GM18858 (cell line): ENCODE results near the gene PTPRN2.
"Not testable (repeated sequence)": the region's sequence is repeated elsewhere in the genome, so short reads cannot be mapped to it uniquely, and the experiment has no call there.

Source experiments
- ATAC-seq: cut with Tn5 transposase; IDR thresholded peaks from one replicate; pipeline ENCODE4 v1.9.1; 2021; ENCODE audit not compliant: unreplicated experiment

Gene PTPRN2

GRCh38 chr7:158206341-158206740 lies 381.3 kb downstream of the PTPRN2 start:
- ATAC-seq = no peak

- ATAC-seq = no peak
These were observed 383.2 kb downstream of the PTPRN2 start for GRCh38 chr7:158204453-158204852.

GRCh38 chr7:158203948-158204347 lies 383.7 kb downstream of the PTPRN2 start:
- ATAC-seq = not testable (repeated sequence)

DNA sequence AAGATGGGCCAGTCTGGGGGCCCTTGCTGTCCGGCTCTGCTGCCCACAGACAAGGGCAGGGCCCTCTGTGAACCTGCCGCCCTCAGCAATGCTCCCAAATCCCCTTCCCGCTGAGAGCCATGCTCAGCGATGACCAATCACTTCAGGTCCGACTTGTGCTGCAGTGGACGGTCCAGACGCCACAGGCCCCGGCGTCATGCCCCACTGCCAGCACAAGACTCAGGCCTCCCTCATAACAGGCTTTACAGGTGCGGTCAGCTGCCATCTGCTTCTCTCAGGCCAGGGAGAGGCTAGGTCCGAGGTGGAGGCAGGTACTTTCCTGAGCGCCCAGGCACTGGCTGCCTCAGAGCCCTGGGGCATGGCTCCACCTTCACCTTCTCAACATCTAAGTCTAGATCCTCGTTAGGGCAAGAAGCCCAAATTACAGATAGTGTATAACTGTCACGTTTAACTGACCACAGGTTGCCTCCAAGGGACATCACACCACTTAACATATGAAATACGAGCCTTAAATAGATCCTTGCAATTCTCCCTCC lies 393.2 kb downstream of the PTPRN2 start:
- no peak for ATAC-seq

- ATAC-seq = no peak
These were observed 394.2 kb downstream of the PTPRN2 start for GRCh38 chr7:158193446-158193845.

GRCh38 chr7:158192956-158193355 lies 394.7 kb downstream of the PTPRN2 start:
- ATAC-seq = no peak

- ATAC-seq = no peak
These were observed 395.3 kb downstream of the PTPRN2 start for GRCh38 chr7:158192184-158192835.

DNA sequence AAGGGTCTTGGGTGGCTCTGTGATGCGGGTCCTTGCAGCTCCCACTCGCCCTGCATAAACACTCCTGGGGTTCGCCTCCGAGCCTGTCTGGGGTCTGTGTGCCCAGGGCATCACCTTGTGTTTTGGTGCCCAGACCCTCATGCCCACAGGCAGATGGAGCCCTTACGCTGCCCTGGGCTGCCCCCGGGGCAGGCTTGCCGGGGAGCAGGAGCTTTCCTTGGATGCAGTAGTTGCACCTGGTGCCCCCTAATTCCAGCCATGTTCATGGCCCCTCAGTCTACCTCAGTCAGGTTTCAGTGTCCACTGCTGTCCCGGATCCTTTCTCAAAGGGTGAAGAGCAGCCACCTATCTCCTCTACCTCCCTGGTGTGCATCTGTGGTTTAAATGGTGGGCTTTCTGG lies 396.0 kb downstream of the PTPRN2 start:
- no peak for ATAC-seq

GRCh38 chr7:158190756-158191155 lies 396.9 kb downstream of the PTPRN2 start:
- no peak for ATAC-seq

GRCh38 chr7:158188676-158189075 lies 398.9 kb downstream of the PTPRN2 start:
- ATAC-seq = no peak

DNA sequence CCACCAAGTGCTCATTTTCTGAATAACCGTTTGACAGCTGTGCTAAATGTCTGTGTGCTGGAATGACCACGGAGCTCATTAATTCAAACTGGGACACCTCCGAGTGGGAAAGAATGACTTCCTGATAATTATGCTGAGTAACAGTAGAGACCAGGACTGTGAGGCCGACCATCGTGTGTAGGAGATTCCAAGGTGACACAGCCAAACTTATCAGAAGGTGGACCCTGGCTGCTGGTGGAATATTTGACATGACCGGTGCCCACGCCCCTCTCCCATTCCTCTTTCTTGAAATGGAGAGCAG lies 400.0 kb downstream of the PTPRN2 start:
- no peak for ATAC-seq

GRCh38 chr7:158186864-158187693 lies 400.5 kb downstream of the PTPRN2 start:
- no peak for ATAC-seq

- no peak for ATAC-seq
These were observed 401.2 kb downstream of the PTPRN2 start for GRCh38 chr7:158186406-158186805.

DNA sequence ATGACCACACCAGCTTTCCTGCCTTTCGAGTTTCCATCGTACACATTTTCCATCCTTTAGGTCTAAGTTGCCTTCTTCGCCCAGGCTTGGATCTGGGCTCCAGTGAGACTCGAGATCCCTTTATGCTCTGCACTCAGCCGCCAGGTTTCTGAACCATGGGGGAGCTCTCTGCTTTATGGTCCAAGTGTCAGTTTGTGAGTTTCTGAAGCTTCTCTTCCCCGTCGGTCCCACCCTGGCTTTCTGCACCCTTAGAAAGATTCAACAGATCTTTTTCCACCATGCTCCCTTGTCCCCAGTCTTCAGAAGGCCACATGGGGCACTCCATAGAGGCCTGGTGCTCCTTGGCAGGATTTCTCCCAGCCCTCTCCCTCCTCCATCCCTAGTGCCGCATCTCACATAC lies 402.0 kb downstream of the PTPRN2 start:
- ATAC-seq = no peak

- no peak for ATAC-seq
These were observed 404.2 kb downstream of the PTPRN2 start for GRCh38 chr7:158183431-158183830.

DNA sequence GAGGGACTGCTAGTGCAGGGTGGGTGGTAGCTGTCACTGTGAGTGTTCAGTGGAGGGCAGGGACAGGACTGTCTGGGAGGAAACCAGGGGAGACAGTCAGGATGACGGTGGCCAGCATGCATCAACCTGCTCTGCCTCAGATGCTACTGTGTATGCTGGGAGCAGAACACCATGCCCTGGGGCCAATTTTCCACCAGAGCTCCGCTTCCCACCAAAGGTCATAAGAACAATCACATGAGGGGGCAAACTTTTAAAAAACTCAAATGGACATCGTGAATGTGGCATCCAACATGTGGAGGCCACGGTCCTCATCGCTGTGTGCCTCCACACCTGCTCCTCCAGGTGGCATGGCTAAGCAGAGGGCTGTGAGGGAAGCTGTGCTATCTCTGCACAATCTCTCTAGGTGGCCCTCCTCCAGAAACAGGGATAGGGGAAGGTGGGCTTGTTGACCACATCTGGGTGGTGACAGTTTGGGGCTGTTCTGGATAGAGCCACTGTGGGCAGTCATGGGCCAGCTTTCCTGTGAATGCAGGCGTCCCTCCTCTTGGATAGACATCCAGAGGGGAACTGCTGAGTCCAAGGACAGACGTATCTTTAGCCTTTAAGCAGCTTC lies 411.0 kb downstream of the PTPRN2 start:
- no peak for ATAC-seq

DNA sequence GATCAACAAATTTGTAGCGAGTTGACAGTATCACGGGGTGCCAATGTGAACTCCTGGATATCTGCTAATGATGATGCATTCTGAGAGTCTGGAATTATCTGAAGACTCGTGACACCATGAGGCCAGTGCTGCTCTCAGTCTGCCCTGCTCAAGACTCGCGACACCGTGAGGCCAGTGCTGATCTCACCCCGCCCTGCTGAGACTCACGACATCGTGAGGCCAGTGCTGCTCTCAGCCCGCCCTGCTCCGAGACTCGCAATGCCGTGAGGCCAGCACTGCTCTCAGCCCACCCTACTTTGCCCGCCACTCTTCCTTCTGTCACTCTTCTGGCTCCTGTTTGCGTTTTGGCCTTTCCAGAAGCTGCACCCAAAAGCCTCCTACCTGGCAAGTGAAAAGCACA lies 411.8 kb downstream of the PTPRN2 start:
- no peak for ATAC-seq

- ATAC-seq = no peak
These were observed 412.7 kb downstream of the PTPRN2 start for GRCh38 chr7:158174947-158175346.

DNA sequence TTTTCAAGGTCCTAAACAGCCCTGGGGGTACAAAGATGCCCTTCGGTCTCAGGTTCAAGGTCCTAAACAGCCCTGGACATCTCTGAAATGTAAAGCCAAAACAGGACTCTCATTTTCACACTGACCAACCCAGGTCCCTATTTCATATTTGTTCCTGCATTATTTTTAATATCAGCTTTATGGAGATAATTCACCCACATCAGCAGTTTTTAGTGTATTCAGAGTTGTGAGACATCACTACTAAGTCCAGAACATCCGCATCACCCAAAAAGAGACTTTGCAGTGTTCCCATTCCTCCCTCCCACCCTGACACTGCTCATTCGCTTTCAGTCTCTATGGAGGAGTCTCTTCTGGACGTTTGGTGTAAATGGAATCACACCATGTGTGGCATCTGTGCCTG lies 420.2 kb downstream of the PTPRN2 start:
- no peak for ATAC-seq

GRCh38 chr7:158166386-158167340 lies 421.0 kb downstream of the PTPRN2 start:
- no peak for ATAC-seq

- ATAC-seq = no peak
These were observed 421.9 kb downstream of the PTPRN2 start for GRCh38 chr7:158165711-158166110.
